Stimulated activated CD4-positive, alpha-beta T cell treated with anti-CD3 and anti-CD28 coated beads, Interleukin-2, amount 100 ng/mL, for 48 hours (primary cell): ENCODE measurements around the gene SPRED3.

Experiments
- DNase-seq, 2 donors: peaks; one replicate each; pipeline ENCODE4 v3.0.0-alpha.2; 2020

Gene SPRED3

DNA sequence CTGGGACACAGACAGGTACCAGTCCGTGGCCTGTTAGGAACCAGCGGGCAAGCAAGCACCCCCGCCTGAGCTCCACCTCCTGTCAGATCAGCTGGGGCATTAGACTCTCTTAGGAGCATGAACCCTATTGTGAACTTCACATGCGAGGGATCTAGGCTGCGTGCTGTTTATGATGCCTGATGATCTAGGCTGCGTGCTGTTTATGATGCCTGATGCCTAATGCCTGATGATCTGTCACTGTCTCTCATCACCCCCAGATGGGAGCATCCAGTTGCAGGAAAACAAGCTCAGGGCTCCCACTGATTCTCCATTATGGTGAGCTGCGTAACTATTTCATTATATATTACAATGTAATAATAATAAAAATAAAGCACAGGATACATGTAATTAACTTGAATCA is 33.9 kb downstream of the SPRED3 start:
- DNase-seq = no peak

DNA sequence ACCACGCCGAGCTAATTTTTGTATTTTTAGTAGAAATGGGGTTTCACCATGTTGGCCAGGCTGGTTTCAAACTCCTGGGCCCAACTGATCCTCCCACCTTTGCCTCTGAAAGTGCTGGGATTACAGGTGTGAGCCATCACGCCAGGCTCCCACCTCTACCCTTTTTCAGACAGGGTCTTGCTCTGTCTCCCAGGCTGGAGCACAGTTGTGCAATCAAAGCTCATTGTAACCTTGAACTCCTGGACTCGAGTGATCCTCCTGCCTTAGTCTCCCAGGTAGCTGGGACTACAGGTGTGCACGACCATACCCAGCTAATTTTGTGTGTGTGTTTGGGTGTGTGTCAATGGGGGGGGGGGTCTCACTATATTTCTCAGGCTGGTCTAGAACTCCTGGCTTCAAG is 35.8 kb downstream of the SPRED3 start:
- DNase-seq = no peak

DNA sequence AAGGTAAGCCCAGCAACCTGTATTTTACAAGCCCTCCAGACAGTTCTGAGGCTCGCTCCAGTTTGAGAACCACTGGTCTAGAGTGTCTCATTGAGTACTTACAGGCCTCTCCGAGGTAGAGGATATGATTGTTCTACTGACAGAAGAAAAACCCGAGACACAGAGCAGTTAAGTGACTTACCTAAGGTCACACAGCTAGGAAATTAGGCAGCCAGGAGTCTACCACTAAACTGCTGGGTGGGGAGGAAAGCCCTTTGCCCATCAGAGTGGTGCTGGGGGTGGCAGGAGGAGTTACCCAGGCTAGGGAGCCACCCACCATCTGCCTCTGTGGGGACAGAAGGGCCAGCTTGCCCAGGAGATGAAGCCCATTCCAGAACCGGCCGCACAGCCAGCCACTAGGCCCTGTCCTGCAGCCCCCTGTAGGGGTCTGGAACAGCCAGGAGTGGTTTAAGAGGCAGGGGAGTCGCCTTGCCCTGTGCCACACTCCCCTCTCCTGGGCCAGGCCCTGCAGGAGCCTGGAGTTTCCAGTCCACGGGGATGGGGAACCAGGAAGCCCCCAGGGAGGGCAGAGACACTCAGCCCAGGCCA is 36.8 kb downstream of the SPRED3 start:
- DNase-seq = no peak

DNA sequence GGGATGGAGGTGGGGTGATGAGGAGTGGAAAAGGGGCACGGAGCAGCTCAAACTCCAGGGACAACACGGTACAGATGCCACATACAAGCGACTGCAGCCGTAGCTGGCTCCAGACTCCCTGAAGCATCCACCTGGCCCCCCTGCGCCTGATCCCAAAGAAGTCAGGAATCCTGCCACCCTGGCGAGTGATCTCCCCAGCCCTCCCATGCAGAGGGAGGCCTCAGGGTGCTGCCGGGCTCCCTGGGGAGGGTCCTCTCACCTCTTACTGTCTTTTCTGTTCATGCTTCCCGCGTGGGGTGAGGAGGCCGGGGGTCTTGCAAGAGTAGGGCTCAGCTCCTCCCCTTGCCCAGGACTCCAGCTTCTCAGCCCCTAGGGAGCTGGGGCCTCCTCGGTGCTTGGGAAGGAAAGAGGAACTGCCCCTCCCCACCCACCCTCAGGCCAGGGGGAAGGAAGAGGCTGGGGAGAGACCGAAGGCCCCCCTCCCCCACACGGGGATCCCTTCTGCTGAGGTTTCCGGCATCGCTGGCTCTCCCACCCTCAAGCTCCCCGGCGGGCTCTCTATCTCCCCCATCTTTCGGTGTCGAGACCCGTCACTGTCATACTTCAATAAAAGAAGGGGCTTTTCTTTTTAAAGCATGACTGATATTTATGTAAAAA is 37.4 kb downstream of the SPRED3 start, which contains the start of gene RASGRP4:
Gene RASGRP4, minus strand, starts transcription at position 410 of the 657 bp plus-strand sequence. Its CDS starts 128 bp downstream, at position 282.
- DNase-seq = peak; percentile 37 to 38

DNA sequence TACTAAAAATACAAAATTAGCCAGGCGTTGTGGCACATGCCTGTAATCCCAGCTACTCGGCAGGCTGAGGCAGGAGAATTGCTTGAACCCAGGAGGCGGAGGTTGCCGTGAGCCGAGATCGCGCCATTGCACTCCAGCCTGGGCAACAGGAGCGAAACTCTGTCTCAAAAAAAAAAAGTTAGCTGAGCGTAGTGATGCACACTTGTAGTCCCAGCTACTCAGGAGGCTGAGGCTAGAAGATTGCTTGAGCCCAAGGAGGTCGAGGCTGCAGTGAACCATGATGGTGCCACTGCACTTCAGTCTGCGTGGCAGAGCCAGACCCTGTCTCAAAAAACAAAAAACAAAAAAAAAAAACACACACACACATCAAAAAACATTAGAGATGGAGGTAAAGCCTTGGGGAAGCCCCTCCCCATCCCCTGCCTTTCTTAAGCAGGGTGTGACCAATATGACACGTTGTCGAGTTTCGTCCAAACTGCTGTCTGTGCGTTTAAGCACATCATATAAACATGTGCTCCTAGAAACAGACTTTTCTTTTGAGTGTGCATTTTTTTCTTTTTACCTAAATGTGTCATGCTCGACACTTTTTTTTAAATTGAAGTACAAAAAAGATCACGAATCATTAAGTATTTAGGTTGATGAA is 38.7 kb downstream of the SPRED3 start:
- peak; percentile 37 to 50 for DNase-seq

DNA sequence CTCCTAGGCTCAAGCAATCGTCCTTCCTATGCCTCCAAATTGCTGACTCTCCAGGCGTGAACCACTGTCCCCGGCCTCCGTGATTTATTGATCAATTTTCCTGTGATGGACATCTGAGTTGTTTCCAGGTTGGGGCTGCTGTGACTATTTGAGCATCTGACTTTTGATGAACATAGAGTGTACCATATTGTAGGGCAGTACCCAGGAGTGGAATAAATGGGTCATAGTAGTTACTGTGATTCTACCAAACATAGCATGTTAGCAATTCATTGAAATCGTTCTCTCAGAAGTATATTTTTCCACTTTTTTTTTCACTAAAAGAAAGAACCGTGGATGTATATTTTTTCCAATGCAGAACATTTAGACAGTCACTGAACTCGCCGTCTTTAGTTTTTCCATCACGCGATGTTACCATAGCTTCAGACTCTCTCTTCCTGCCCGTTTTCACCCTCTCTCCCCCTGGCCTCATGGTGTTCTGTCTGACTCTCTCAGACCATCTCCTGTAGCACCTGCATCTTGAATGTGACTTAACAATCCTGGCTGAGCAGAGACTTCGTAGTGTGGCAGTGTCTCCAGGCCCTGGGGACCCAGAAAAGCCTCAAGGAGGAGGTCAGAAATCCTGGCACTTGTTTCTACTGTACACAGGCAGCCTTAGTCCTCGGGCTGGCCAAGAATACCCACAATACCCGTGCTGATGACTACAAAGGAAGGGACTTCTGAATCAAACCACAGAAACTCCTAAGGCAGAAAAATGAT is 40.7 kb downstream of the SPRED3 start:
- DNase-seq = peak in 1 of 2 donors; percentile 38

DNA sequence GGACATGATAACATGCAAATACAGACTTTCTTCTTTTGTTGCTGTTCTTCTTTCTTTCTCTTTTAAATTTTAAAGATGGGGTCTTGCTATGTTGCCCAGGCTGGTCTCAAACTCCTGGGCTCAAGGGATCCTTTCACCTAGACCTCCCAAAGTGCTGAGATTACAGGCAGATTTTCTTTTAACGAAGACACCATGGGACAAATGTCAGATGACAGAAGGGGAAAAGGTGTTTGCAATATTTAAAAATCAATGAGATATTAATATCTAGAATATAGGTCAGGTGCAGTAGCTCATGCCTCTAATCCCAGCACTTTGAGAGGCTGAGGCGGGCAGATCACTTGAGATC is 41.3 kb downstream of the SPRED3 start:
- DNase-seq = no peak

DNA sequence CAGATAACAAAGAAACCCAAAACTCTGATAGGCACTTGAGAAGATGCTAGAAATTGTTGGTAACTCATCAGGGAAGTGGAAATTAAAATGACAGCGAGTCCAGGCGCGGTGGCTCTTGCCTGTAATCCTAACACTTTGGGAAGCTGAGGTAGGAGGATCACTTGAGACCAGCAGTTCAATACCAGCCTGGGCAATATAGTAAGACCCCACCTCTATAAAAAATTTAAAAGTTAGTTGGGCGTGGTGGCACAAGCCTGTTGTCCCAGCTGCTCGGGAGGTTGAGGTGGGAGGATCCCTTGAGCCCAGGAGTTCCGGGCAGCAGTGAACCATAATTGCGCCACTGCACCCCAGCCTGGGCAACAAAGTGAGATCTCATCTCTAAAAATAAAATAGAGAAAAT is 42.4 kb downstream of the SPRED3 start:
- DNase-seq = no peak

DNA sequence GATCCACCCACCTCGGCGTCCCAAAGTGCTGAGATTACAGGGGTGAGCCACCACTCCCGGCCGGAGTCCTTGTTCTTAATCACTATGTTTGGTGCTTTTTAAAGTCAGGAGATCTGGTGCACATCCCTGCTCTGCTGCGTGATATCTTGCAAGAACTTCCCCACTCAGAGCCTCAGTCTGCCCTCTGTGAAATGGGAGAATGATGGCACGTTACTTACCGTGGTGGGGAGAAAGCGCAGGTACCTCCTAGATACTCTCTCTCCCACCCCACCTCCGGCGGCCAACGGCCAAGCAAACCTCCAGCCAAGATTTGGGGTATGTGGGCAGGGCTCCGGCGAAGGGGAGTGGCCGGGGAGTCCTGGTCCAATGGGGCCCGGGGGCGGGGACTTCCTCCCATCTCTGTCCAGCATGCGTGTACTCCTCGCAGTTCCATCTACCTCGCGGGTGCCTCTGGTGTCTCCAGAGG is 44.8 kb downstream of the SPRED3 start, which contains the start of gene RYR1:
Gene RYR1, plus strand, starts transcription at position 424 of the 466 bp plus-strand sequence. CDS start 139 bp downstream, outside the sequence.
- peak; percentile 54 to 57 for DNase-seq

DNA sequence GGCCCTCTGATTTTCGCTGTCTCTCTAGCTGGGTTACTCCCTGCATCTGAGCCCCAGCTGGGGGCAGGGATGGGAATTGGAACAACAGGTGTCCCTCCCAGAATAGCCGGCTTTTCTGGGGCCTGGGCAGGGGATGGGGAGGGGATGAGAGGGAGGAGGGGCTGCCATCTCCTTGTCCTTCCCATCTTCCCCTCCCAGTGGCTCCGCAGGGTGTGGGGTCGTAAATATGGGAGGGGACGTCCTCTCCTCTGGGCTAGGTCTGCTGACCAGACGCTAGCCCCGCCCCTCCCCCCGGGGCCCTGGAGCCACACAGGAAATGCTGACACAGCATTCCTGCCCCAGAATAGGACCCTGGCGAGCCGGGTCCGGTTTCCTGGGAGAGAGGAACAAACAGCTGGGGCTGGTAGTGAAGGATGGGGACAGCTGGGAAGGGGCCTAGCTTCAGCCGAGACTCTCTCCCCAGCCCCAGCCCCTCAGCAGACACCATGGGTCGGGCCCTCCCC is 46.1 kb downstream of the SPRED3 start:
- no peak for DNase-seq

DNA sequence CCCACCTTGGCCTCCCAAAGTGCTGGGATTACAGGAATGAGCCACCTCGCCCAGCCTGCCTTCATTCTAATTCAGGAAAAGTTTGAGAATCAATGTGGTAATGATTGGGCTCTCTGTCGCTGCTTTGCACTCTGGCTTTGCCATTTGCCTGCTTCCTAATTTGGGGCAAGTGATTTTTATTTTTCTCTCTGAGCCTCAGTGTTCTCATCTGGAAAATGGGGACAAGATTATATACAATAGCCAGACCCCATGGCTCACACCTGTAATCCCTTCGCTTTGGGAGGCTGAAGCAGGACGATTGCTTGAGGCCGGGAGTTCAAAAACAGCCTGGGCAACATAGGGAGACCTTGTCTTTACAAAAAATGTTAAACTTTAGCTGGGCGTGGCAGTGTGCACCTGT is 48.8 kb downstream of the SPRED3 start:
- DNase-seq = no peak

DNA sequence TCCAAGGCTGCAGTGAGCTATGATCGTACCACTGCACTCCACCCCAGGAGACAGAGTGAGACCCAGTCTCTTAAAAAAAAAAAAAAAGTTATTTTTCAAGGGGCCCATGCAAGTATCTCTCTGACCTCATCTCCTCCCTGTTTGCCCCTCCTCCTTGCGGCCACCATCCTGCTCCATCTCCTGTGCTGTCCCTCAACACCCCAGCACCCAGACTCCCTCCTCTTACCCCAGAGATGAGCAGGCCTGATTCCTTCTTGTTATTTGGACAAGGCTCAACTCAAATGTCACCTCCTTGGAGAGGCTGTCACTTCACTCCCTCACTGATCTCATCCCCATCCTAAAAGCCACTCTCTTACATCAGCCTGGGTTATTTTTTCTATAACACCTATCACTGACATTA is 49.4 kb downstream of the SPRED3 start:
- DNase-seq = no peak

DNA sequence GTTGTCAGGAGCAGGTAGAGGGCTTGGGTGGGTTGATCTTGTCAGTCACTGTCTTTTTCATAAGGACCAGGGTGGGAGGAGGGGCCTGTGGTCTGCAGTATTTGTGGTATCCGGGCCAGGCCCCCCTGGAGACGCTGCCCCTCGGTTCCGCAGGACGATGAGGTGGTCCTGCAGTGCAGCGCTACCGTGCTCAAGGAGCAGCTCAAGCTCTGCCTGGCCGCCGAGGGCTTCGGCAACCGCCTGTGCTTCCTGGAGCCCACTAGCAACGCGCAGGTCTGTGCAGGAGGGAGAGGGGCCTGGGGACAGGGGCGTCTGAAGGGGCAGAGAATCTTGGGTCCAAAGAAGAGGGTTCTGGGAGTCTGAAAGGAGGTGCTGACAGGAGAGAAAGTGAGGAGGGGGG is 52.1 kb downstream of the SPRED3 start:
- DNase-seq = no peak

DNA sequence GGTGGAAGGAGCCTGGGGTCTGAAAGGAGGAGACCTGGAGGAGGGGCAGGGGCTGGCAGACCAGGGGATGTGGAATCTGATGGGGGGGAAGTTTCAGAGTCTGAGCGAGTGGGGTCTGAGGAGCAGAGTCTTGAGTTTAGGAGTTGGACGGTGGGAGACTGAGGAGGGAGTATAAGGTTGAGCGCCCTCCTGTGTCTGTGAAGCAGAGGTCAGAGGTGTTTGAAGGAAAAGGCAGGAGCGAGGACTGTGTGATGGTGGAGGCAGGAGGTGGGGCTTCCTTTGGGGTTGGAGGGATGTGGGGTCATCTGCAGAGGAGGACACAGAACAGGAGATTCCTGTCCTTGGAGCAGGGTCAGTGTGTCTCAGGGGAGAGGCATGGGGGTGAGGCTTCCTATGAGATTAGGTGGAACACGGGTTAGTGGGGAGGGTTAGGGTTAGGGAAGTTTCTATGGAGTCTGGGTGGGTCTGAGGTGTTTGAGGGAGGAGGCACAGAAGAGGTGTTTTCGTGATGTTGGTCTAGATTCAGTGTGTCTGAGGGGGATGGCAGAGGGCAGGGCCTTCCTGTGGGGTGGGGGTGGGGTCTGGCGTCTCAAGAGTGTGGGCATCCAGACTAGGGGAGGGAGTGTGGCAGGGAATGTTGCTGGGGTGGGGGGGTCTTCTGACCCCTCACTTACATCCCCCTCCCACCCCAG is 53.3 kb downstream of the SPRED3 start:
- no peak for DNase-seq

DNA sequence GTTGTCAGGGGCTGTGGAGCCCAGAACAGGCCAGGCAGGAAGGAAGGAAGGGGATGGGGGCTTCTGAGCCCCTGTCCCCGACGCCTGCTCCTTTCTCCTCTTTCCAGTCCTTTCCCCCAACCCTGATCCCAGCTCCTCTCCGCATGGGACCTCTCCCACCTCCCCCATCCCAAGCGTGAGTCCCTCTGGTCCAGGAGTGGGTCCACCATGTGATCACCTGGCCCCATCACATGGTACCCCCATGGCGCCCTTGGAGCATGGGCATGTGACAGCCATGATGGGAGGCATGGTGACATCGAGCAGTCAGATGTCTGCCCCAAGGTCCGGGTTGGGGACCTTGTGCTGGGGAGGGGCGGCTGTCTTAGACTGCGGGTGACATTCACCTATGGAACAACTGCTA is 54.2 kb downstream of the SPRED3 start:
- no peak for DNase-seq

DNA sequence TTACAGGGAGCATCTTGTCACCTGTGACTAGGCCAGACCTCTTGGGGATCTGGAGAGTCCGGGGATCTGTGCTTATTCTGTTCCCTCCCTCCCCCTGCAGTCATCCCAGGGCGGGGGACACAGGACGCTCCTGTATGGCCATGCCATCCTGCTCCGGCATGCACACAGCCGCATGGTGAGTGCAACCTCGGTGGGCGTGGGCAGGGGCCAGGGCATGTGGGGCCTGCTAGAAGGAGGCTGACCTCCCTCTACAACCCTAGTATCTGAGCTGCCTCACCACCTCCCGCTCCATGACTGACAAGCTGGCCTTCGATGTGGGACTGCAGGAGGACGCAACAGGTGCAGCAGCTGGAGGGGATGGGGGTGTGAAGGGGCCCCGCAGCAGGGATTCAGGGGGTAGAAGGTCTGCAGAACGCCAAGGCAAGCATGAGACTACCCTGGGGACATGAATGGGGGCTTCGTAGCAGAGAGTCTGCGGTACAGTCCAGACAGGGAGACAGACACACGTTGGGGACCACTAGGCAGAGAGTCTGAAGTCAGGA is 55.0 kb downstream of the SPRED3 start:
- no peak for DNase-seq

DNA sequence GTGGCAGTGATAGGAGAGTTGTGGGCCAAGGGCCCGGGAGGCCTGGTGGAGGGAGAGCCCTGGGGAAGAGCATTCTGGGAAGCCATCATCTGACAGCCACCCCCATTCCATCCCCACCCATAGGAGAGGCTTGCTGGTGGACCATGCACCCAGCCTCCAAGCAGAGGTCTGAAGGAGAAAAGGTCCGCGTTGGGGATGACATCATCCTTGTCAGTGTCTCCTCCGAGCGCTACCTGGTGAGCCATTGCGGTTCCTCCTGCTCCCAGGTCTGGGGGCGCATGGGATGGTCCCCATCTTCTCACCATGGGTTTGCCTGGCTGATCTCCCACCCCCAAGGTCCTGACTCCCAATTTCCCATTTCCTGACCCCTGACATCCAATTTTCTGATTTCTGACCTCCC is 55.5 kb downstream of the SPRED3 start:
- no peak for DNase-seq

DNA sequence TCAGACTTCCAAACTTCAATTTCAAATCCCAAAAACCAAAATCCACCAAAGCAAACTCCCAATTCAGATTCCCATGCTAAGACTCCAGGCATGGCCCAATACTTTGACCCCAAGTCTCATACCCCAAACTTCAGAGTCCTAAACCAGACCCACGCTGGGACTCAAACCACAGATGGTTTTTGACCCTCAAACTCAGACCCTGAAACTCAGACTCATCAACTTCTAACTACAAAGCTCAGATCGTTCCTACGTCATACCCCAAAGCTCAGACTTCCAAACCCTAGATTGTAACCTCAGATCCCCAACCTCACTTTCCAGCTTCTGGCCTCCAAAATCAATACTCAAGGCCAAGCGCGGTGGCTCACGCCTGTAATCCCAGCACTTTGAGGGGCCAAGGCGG is 56.9 kb downstream of the SPRED3 start:
- no peak for DNase-seq

DNA sequence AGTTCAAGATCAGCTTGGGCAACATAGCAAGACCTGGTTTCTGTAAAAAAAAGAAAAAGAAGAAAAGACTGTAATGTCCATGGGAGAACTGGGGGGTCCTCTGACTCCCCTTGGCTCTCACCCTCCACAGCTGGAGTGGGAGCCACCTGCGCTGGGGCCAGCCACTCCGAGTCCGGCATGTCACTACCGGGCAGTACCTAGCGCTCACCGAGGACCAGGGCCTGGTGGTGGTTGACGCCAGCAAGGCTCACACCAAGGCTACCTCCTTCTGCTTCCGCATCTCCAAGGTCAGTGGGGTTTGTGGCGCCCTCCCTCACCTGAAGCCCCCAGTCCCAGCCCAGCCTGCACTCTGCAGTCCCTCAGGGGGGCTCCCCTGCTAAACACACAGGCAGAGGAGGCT is 59.7 kb downstream of the SPRED3 start:
- DNase-seq = no peak
